Endothelial cell of umbilical vein (primary cell): ENCODE results near the gene SAMD4B.

Experiments used
- JUN ChIP-seq: IDR thresholded peaks from 2 replicates; pipeline ENCODE4 v1.6.1; 2011; ENCODE audit warnings: borderline replicate concordance, low read depth; ENCODE audit not compliant: insufficient read length, insufficient read depth
- POLR2AphosphoS5 ChIP-seq: IDR thresholded peaks from 2 replicates; pipeline ENCODE4 v1.6.1; 2012; ENCODE audit warnings: low read depth, mild to moderate bottlenecking, control low read depth, low read length, moderate library complexity; ENCODE audit not compliant: insufficient read depth
- TF ChIP-seq, protein P1 (sequence below), 2 donors: IDR thresholded peaks; 1 replicate in 1 of 2; 2 replicates in 1 of 2; pipeline ENCODE4 v1.5.1; 2011; ENCODE audit warnings: low read length in 2 of 2, mild to moderate bottlenecking in 2 of 2, moderate library complexity in 2 of 2, control low read depth in 1 of 2, inconsistent platforms in 1 of 2, low read depth in 1 of 2; ENCODE audit not compliant: insufficient read depth in 1 of 2; ENCODE audit errors: extremely low read depth in 1 of 2
- TF ChIP-seq, protein P2 (sequence below): IDR thresholded peaks from 2 replicates; pipeline ENCODE4 v1.6.1; 2011; ENCODE audit not compliant: insufficient read depth, insufficient read length

DNA sequence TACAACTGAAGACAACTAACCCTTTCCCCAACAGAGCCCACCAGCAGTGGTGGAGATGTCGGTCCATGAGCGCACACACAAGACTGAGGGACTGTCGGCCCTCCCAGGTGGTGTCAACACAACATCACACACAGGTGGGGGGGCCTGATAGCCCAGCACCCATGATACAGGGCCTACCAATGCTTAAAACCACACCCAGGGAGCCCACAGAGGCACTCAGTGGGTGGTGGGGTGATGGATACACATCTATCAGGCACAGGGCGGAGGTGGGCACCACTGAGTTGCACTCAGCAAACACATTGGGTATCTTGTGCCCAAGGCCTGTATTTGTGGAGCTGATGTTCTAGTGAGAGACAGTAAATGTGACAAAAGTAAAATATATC, 57.4 kb downstream of the SAMD4B start:
- TF ChIP-seq, protein P1, sequence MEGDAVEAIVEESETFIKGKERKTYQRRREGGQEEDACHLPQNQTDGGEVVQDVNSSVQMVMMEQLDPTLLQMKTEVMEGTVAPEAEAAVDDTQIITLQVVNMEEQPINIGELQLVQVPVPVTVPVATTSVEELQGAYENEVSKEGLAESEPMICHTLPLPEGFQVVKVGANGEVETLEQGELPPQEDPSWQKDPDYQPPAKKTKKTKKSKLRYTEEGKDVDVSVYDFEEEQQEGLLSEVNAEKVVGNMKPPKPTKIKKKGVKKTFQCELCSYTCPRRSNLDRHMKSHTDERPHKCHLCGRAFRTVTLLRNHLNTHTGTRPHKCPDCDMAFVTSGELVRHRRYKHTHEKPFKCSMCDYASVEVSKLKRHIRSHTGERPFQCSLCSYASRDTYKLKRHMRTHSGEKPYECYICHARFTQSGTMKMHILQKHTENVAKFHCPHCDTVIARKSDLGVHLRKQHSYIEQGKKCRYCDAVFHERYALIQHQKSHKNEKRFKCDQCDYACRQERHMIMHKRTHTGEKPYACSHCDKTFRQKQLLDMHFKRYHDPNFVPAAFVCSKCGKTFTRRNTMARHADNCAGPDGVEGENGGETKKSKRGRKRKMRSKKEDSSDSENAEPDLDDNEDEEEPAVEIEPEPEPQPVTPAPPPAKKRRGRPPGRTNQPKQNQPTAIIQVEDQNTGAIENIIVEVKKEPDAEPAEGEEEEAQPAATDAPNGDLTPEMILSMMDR (IDR thresholded peaks at IDR 0.05; ENCODE audit: extremely low read depth in 1 of 2, insufficient read depth in 1 of 2, low read depth in 1 of 2, low read length in 2 of 2): no peak
- no peak for TF ChIP-seq JUN
- no peak for TF ChIP-seq POLR2AphosphoS5
- TF ChIP-seq, protein P2, sequence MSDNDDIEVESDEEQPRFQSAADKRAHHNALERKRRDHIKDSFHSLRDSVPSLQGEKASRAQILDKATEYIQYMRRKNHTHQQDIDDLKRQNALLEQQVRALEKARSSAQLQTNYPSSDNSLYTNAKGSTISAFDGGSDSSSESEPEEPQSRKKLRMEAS: no peak
